HG03442 (cell line): ENCODE data around the gene MYL6.
A peak's percentile ranks its signal among the peaks of the same experiment; 100 is the strongest.
"Not testable (repeated sequence)": the region's sequence is repeated elsewhere in the genome, so short reads cannot be mapped to it uniquely, and the experiment has no call there.

Source experiments
- ATAC-seq: cut with Tn5 transposase; IDR thresholded peaks from one replicate; pipeline ENCODE4 v1.9.1; 2021; ENCODE audit warnings: mild to moderate bottlenecking, moderate library complexity; ENCODE audit not compliant: unreplicated experiment

Gene MYL6

GRCh38 chr12:56189099-56189917 is 31.1 kb downstream of the MYL6 start, which contains the start of gene SMARCC2:
SMARCC2 (minus strand) TSS chr12:56189483; CDS start chr12:56189461, 22 bp downstream.
- peak; percentile 73 for ATAC-seq

- ATAC-seq = peak; percentile 30
Observed at GRCh38 chr12:56189918-56190694, 31.9 kb downstream of the MYL6 start.

GRCh38 chr12:56190695-56191155 is 32.6 kb downstream of the MYL6 start:
- no peak for ATAC-seq

GRCh38 chr12:56192582-56192981 is 34.4 kb downstream of the MYL6 start:
- ATAC-seq = no peak

- ATAC-seq = no peak
Observed at GRCh38 chr12:56193025-56193578, 34.9 kb downstream of the MYL6 start.

- ATAC-seq = not testable (repeated sequence)
Observed at GRCh38 chr12:56196818-56197550, 38.8 kb downstream of the MYL6 start.

GRCh38 chr12:56197921-56198635 is 39.9 kb downstream of the MYL6 start:
- no peak for ATAC-seq

- no peak for ATAC-seq
Observed at GRCh38 chr12:56198836-56199235, 40.7 kb downstream of the MYL6 start.

- no peak for ATAC-seq
Observed at GRCh38 chr12:56202366-56202765, 44.2 kb downstream of the MYL6 start.

GRCh38 chr12:56202838-56203237 is 44.7 kb downstream of the MYL6 start:
- ATAC-seq = no peak

- no peak for ATAC-seq
Observed at GRCh38 chr12:56204275-56204674, 46.1 kb downstream of the MYL6 start.

GRCh38 chr12:56205445-56205844 is 47.3 kb downstream of the MYL6 start:
- no peak for ATAC-seq

GRCh38 chr12:56206452-56207166 is 48.5 kb downstream of the MYL6 start:
- no peak for ATAC-seq

- ATAC-seq = no peak
Observed at GRCh38 chr12:56208006-56208405, 49.8 kb downstream of the MYL6 start.
